NK-92 (cell line): ENCODE measurements around the gene RUSF1.
"Not testable (repeated sequence)": the region's sequence is repeated elsewhere in the genome, so short reads cannot be mapped to it uniquely, and the experiment has no call there.

ENCODE experiments used
- DNase-seq: peaks from one replicate; lab custom pipeline; 2025; ENCODE audit not compliant: unreplicated experiment; lab: John Stamatoyannopoulos, UW

RUSF1 gene

DNA sequence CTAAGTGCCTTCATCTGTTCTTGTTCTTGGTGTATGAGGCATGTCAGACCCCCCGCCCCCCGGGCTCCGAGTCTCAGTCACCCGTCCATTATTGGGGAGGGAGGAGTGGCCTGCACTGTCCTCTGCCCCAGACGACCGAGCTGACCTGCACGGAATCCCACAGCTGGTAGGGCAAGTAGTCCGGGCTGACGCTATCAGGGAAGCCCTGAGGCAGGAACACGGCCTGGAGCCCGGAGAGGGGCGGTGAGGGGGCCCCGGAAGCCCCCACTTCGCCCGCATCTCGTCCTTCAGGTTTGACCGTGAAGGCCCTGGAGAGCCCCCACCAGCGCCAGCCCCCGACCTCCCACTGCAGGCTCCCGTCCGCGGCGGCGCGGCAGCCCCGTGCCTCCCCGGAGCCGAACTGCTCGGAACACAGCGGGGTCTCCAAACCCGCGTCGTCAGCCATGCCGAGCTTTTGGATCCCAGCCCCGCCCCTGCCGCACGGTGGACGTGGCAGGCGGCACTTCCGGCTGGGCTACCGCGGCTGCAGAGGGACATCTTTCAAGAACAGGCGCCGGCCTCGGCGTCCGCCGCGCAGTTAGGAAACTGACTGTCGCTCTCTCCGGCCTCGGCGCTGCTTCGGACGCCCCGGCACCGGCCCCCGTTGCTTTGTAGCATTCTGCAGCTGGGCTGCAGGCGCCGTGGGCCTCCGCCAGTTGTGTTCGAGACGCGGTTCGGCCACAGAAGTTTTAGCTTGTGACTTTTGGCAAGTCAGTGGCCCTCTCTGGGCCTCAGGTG lies at the start of gene RUSF1:
TSS of gene RUSF1 (minus strand) at position 463 of the 777 bp plus-strand sequence. CDS start at position 445, 18 bp downstream.
- no peak for DNase-seq

DNA sequence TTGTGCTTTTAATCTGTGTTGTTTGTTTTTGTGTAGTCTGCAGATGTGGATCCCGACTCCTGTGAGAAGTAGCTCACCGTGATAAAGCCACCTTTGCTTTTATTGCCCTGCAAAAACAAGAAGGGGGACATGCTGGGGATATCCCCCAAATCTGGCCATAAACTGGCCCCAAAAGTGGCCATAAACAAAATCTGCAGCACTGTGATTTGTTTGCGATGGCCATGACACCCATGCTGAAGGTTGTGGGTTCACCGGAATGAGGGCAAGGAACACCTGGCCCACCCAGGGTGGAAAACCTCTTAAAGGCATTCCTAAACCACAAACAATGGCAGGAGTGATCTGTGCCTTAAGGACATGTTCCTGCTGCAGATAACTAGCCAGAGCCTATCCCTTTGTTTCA lies 34.6 kb upstream of the RUSF1 start:
- DNase-seq, result no peak

GRCh38 chr16:31539762-31540161 lies 31.6 kb upstream of the RUSF1 start:
- DNase-seq, result not testable (repeated sequence)

GRCh38 chr16:31538243-31538598 lies 30.0 kb upstream of the RUSF1 start:
- DNase-seq, result not testable (repeated sequence)

DNA sequence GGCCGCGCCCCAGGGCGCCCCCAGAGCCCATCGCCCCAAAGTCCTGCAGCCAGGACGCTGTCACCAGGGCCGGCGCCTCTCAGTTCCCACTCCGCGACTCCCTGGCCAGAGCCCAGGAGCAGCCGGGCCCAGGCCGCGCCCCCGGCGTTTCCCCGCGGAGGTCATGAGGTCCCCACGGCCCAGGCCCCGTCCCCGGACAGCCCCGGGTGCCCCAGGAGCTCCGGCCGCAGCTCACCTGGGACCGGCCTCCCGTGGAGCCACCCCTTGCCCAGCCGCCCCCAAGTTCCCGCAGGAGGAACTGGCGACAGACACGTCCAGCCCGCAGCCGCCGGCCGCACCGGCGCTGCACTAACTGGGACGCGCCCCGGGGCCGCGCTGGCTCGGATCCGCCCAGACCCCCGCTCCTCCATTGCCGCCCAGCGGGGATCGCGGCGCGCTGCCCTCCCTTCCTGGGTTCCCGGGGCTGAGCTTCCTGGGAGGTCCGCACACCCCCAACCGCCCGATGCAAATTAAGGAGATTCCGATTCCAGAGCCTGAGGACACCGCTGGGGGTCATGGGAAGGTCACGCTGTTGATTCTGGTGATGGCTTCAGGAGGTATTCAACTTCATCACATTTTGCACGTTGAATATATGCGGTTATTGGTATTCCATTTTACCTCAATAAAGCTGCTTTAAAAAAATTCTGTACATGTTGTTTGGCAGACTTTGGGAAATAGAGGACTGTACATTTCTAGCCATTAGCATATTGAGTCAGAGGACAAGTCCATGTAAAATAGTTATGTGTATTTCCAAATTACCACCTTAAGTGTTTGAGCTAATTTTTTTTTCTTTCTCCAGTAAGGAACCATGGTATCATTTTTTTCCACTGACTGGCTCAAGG lies 29.4 kb upstream of the RUSF1 start:
- DNase-seq, result no peak

DNA sequence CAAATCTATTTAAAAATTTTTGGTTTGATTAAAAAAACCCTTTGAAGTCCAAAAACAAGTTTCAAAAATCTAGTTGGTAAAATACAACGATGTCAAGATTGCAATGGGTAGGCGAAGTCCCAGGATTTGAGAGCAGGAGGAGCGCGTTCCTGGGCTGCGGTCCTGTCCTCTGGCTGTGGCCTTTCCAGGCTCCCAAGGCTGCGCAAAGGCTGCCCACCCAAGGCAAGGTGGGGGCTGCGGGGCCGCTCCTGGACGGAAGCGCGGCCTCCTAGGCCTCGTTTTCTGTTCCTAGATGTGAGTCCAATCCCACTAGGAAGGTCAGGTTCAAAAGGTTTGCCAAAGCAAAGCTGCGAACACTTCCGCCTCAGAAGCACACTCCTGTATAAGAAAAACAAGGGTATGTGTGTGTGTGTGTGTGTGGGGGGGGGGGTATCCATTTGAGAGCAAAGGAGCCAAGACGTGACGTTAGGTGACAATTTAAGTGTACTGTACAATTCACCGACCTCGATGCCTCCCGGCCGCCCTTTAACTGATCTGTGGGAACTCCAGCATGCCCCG lies 28.7 kb upstream of the RUSF1 start:
- no peak for DNase-seq

GRCh38 chr16:31535737-31536136 lies 27.5 kb upstream of the RUSF1 start:
- no peak for DNase-seq

- DNase-seq, result no peak
These were observed 24.7 kb upstream of the RUSF1 start for GRCh38 chr16:31532896-31533295.

DNA sequence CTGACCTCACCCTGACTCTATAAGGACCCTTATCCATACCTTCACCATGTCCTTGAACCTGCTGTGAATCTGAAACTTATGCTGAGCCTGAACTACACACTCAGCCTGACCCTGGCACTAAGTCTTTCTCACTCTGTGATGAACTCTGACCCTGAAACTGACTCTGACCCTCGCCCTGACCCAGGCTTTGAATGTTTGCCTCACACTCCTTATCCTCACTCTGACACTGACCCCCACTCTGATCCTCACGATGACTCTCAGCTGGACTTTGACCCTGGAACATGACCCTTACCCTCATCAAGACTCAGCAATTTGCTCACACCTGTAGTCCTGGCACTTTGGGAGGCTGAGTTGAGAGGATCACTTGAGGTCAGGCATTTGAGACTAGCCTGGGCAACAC lies 23.9 kb upstream of the RUSF1 start:
- DNase-seq, result no peak

- DNase-seq, result no peak
These were observed 22.9 kb upstream of the RUSF1 start for GRCh38 chr16:31531096-31531495.

GRCh38 chr16:31530405-31530804 lies 22.2 kb upstream of the RUSF1 start:
- DNase-seq, result no peak

DNA sequence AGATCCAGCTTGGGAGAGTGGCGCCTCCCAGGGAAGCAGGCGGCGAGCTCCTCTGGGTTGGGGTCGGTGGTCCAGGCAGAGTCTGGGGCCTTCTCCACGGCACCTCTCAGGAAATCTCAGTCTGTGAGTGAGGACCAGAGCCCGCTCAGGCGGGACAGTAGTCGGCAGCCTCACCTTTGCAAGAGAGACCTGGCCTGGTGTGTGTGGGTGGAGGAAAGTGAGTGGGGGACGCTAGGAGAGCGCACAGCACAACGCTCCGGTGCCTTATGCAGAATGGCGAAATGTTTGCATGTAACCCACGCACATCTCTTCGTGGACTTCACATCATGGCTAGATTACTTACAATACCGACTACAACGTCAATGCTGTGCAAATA lies 21.7 kb upstream of the RUSF1 start:
- no peak for DNase-seq

DNA sequence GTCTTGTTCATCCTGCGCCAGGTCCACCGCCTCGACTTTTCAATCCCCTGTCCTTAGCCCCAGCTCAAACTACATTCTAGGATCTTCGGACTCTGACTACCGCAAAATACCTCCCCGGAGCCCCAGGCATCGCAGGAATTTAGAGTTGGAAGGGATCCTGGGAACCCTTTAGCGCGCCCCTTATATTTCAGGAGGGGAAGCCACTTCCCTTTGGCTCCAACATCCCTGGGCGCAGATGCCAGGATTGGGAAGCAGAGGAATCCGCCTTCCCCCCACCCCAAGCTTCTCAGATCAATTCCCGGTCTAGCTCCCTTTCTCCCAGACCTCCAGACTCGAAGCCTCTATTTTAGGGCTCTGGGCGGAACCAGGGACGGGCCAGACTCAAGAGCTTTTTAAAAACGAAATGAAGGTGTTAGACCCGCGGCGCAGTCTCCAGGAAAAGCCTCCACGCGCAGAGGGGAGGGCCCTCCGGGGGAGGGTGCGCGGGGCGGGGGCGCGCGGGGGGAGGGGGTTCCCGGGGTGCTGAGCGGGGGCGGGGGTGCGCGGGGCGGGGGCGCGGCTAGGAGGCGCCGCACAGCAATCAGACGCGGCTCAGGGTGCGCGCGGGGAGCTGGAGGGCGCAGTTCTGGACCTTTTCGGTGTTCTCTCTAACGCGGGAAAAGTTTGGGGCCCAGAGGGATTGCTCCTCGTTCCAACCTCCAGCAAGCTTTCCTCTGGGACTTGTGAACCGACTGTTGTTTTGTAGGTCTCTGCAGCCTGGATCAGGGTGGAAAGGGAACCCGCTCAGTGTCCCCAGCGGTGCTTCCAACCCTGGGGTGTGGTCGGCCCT lies 21.1 kb upstream of the RUSF1 start:
- no peak for DNase-seq

DNA sequence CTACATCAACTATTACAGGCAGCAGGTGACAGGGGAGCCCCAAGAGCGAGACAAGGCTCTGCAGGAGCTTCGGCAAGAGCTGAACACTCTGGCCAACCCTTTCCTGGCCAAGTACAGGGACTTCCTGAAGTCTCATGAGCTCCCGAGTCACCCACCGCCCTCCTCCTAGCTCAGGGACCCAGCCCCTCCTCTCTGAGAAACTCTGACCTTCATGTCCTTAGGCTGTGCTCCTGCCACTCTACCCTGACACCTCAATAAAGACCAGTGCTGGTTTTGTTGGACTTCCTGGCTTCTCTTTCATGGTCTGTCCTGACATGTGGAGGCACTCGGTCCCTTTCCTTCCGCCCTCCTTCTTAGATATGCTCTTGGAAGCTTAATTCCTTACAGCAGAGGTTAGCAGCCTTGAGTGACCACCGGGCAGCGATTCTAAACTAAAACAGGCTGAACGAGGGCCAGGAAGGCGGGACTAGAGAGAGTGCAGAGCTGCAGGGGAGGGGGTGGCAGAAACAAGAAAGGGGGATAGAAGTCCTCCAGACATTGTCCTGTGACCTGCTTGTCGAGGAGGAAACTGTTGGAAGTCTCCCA lies 20.4 kb upstream of the RUSF1 start:
- no peak for DNase-seq

- no peak for DNase-seq
These were observed 19.6 kb upstream of the RUSF1 start, which contains the start of gene AHSP for GRCh38 chr16:31527734-31528274. TSS of gene AHSP (plus strand) at chr16:31527900. CDS start at chr16:31528140, 240 bp downstream.

GRCh38 chr16:31525113-31525512 lies 16.9 kb upstream of the RUSF1 start:
- no peak for DNase-seq

DNA sequence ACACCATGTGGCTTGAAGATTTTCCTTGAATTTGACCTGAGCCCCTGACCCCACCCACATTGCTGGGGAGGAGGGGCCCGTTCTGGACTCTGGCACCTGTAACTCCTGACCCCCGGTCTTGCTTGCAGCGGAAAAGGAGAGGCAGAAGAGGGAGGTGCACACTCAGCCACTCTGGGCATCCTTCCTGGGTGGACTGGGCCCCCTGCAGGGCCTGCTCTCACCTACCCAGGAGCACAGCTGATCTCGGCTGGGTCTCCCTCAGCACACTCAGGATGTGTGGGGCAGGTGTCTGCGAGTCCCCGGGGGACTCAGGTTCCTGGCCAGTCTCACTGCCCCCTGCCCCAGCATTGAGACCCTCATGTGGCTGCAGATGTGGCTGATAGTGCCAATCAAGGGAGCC lies 15.6 kb upstream of the RUSF1 start:
- not testable (repeated sequence) for DNase-seq

DNA sequence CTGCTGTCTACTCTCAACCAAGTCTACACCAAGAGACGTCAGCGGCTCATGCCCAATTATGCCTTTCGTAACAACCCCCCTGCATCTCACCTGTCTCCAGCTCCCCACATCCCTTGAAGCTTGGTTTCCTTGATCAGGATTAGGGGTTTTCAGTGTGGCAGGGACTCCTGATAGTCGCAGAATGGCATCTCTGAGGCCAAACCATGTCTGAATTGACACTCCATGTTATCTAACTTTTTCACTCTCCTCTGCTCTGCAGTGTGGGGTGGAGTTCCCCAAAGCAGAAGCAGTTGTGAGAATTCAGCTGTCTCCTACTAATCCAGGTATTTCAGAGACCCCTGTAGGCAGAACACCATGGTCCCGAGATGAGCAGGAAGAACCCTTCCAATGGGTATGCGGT lies 13.9 kb upstream of the RUSF1 start:
- DNase-seq, result no peak

GRCh38 chr16:31521368-31521767 lies 13.2 kb upstream of the RUSF1 start:
- DNase-seq, result no peak

DNA sequence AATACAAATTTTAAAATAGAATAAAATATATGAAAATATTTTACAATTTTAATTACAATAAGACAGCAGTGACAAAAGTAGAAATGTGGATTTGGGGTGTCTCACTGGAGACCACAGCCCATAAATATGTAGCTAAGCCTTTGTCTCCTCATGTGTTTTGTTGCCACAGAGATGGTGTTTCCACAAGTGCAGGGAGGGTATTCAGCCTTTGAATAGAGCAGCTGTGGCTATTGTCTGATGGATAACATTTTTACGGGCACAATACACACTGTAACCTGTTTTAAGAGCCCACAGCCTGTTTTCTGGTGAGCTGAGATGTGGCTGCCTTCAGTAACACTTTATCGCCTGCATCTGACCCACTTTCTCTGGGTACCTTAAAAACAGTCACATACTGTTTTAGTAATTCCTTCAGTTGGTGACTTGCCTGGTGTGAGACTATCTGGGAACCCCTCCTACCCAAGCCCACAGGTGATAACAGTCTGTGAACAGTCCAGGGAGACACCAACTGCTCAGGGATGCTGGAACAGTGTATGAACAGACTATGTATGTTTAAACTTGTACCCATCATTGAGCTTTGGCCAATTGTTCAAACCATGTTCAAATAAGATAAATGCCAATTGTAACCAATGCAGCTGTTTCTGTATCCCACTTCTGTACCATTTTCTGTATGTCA lies 11.7 kb upstream of the RUSF1 start:
- no peak for DNase-seq
